ENCODE results near the gene RAB6A. TPM values are rescaled to one million over a fixed set of nuclear protein-coding genes. Genes with fewer than 3 reads are reported as not detected.

RAB6A gene
- total RNA-seq, 1 donor from 2014 or later, result 87.2 TPM

GRCh38 chr11:73651661-73652045, 109.2 kb downstream of the RAB6A start:
- H3K4me3 ChIP-seq (ENCODE audit: low read length in 3 of 3), result no peak overlapping the region
- no peak overlapping the region for H3K27ac ChIP-seq (ENCODE audit: low read depth, low read length)
- H3K9ac ChIP-seq (ENCODE audit: low read depth in 1 of 3, low read length in 3 of 3), result no peak overlapping the region
- no peaks in the 10 kb centered on the region for H3K36me3 ChIP-seq (ENCODE audit: control insufficient read depth in 3 of 3, insufficient read depth in 3 of 3, low read length in 3 of 3)
- H3K9me3 ChIP-seq (ENCODE audit: control insufficient read depth in 3 of 3, low read length in 3 of 3), result no peaks in the 10 kb centered on the region
- H3K4me1 ChIP-seq (ENCODE audit: control insufficient read depth in 3 of 3, insufficient read depth in 3 of 3, low read length in 3 of 3), result peaks cover 3 to 11% (median 5%) of the 10 kb centered on the region in 3 donors
- no peaks in the 10 kb centered on the region for H3K27me3 ChIP-seq (ENCODE audit: control insufficient read depth in 3 of 3, insufficient read depth in 3 of 3, low read length in 3 of 3)

GRCh38 chr11:73651252-73651651, 109.6 kb downstream of the RAB6A start:
- Histone ChIP-seq H3K9ac (ENCODE audit: low read depth in 1 of 3, low read length in 3 of 3) (no peak overlapping the region), H3K27me3 (ENCODE audit: control insufficient read depth in 3 of 3, insufficient read depth in 3 of 3, low read length in 3 of 3) (no peaks in the 10 kb centered on the region), H3K4me3 (ENCODE audit: low read length in 3 of 3) (no peak overlapping the region), H3K4me1 (ENCODE audit: control insufficient read depth in 3 of 3, insufficient read depth in 3 of 3, low read length in 3 of 3) (peaks cover 3 to 11% (median 5%) of the 10 kb centered on the region in 3 donors), H3K36me3 (ENCODE audit: control insufficient read depth in 3 of 3, insufficient read depth in 3 of 3, low read length in 3 of 3) (no peaks in the 10 kb centered on the region), H3K27ac (ENCODE audit: low read depth, low read length) (no peak overlapping the region), H3K9me3 (ENCODE audit: control insufficient read depth in 3 of 3, low read length in 3 of 3) (no peaks in the 10 kb centered on the region)

- Histone ChIP-seq H3K4me3 (ENCODE audit: low read length in 3 of 3) (no peak overlapping the region), H3K9ac (ENCODE audit: low read depth in 1 of 3, low read length in 3 of 3) (no peak overlapping the region), H3K9me3 (ENCODE audit: control insufficient read depth in 3 of 3, low read length in 3 of 3) (no peaks in the 10 kb centered on the region), H3K4me1 (ENCODE audit: control insufficient read depth in 3 of 3, insufficient read depth in 3 of 3, low read length in 3 of 3) (peaks cover 3 to 11% (median 5%) of the 10 kb centered on the region in 3 donors), H3K36me3 (ENCODE audit: control insufficient read depth in 3 of 3, insufficient read depth in 3 of 3, low read length in 3 of 3) (no peaks in the 10 kb centered on the region), H3K27ac (ENCODE audit: low read depth, low read length) (no peak overlapping the region), H3K27me3 (ENCODE audit: control insufficient read depth in 3 of 3, insufficient read depth in 3 of 3, low read length in 3 of 3) (peaks cover 0 to 3% (median 0%) of the 10 kb centered on the region in 3 donors)
Observed at GRCh38 chr11:73650400-73650799, 110.5 kb downstream of the RAB6A start.

- no peaks in the 10 kb centered on the region for H3K36me3 ChIP-seq (ENCODE audit: control insufficient read depth in 3 of 3, insufficient read depth in 3 of 3, low read length in 3 of 3)
- no peak overlapping the region for H3K9ac ChIP-seq (ENCODE audit: low read depth in 1 of 3, low read length in 3 of 3)
- H3K9me3 ChIP-seq (ENCODE audit: control insufficient read depth in 3 of 3, low read length in 3 of 3), result no peaks in the 10 kb centered on the region
- no peak overlapping the region for H3K4me3 ChIP-seq (ENCODE audit: low read length in 3 of 3)
- H3K27ac ChIP-seq (ENCODE audit: low read depth, low read length), result no peak overlapping the region
- peaks cover 3 to 8% (median 5%) of the 10 kb centered on the region in 3 donors for H3K4me1 ChIP-seq (ENCODE audit: control insufficient read depth in 3 of 3, insufficient read depth in 3 of 3, low read length in 3 of 3)
- peaks cover 0 to 3% (median 0%) of the 10 kb centered on the region in 3 donors for H3K27me3 ChIP-seq (ENCODE audit: control insufficient read depth in 3 of 3, insufficient read depth in 3 of 3, low read length in 3 of 3)
Observed at GRCh38 chr11:73649206-73649605, 111.7 kb downstream of the RAB6A start.

GRCh38 chr11:73648571-73649046, 112.3 kb downstream of the RAB6A start:
- H3K27ac ChIP-seq (ENCODE audit: low read depth, low read length), result no peak overlapping the region
- no peaks in the 10 kb centered on the region for H3K9me3 ChIP-seq (ENCODE audit: control insufficient read depth in 3 of 3, low read length in 3 of 3)
- no peaks in the 10 kb centered on the region for H3K36me3 ChIP-seq (ENCODE audit: control insufficient read depth in 3 of 3, insufficient read depth in 3 of 3, low read length in 3 of 3)
- peaks cover 3 to 8% (median 5%) of the 10 kb centered on the region in 3 donors for H3K4me1 ChIP-seq (ENCODE audit: control insufficient read depth in 3 of 3, insufficient read depth in 3 of 3, low read length in 3 of 3)
- no peak overlapping the region for H3K4me3 ChIP-seq (ENCODE audit: low read length in 3 of 3)
- H3K9ac ChIP-seq (ENCODE audit: low read depth in 1 of 3, low read length in 3 of 3), result no peak overlapping the region
- peaks cover 0 to 3% (median 0%) of the 10 kb centered on the region in 3 donors for H3K27me3 ChIP-seq (ENCODE audit: control insufficient read depth in 3 of 3, insufficient read depth in 3 of 3, low read length in 3 of 3)

- Histone ChIP-seq H3K9me3 (ENCODE audit: control insufficient read depth in 3 of 3, low read length in 3 of 3) (no peaks in the 10 kb centered on the region), H3K9ac (ENCODE audit: low read depth in 1 of 3, low read length in 3 of 3) (no peak overlapping the region), H3K4me3 (ENCODE audit: low read length in 3 of 3) (peak overlapping the region in 1 of 3 donors; percentile 66), H3K27ac (ENCODE audit: low read depth, low read length) (no peak overlapping the region), H3K36me3 (ENCODE audit: control insufficient read depth in 3 of 3, insufficient read depth in 3 of 3, low read length in 3 of 3) (no peaks in the 10 kb centered on the region), H3K4me1 (ENCODE audit: control insufficient read depth in 3 of 3, insufficient read depth in 3 of 3, low read length in 3 of 3) (peaks cover 3 to 8% (median 5%) of the 10 kb centered on the region in 3 donors), H3K27me3 (ENCODE audit: control insufficient read depth in 3 of 3, insufficient read depth in 3 of 3, low read length in 3 of 3) (peaks cover 0 to 3% (median 0%) of the 10 kb centered on the region in 3 donors)
Observed at GRCh38 chr11:73648121-73648520, 112.8 kb downstream of the RAB6A start.

GRCh38 chr11:73647459-73648100, 113.3 kb downstream of the RAB6A start:
- H3K36me3 ChIP-seq (ENCODE audit: control insufficient read depth in 3 of 3, insufficient read depth in 3 of 3, low read length in 3 of 3), result no peaks in the 10 kb centered on the region
- peak overlapping the region in 2 of 3 donors; percentile 61 to 64 for H3K9ac ChIP-seq (ENCODE audit: low read depth in 1 of 3, low read length in 3 of 3)
- H3K27ac ChIP-seq (ENCODE audit: low read depth, low read length), result no peak overlapping the region
- peaks cover 0 to 3% (median 0%) of the 10 kb centered on the region in 3 donors for H3K27me3 ChIP-seq (ENCODE audit: control insufficient read depth in 3 of 3, insufficient read depth in 3 of 3, low read length in 3 of 3)
- H3K9me3 ChIP-seq (ENCODE audit: control insufficient read depth in 3 of 3, low read length in 3 of 3), result no peaks in the 10 kb centered on the region
- H3K4me1 ChIP-seq (ENCODE audit: control insufficient read depth in 3 of 3, insufficient read depth in 3 of 3, low read length in 3 of 3), result peaks cover 3 to 8% (median 5%) of the 10 kb centered on the region in 3 donors
- H3K4me3 ChIP-seq (ENCODE audit: low read length in 3 of 3), result peak overlapping the region; percentile 63 to 73 (median 66)

- H3K4me3 ChIP-seq (ENCODE audit: low read length in 3 of 3), result peak within 1 kb of the TSS in 1 of 3 donors; percentile 73
- H3K9me3 ChIP-seq (ENCODE audit: control insufficient read depth in 3 of 3, low read length in 3 of 3), result no peaks in the 10 kb centered on the region
- H3K9ac ChIP-seq (ENCODE audit: low read depth in 1 of 3, low read length in 3 of 3), result peak within 1 kb of the TSS in 2 of 3 donors; percentile 16 to 61
- H3K4me1 ChIP-seq (ENCODE audit: control insufficient read depth in 3 of 3, insufficient read depth in 3 of 3, low read length in 3 of 3), result peaks cover 3 to 8% (median 5%) of the 10 kb centered on the region in 3 donors
- peaks cover 0 to 3% (median 0%) of the 10 kb centered on the region in 3 donors for H3K27me3 ChIP-seq (ENCODE audit: control insufficient read depth in 3 of 3, insufficient read depth in 3 of 3, low read length in 3 of 3)
- H3K27ac ChIP-seq (ENCODE audit: low read depth, low read length), result no peak within 1 kb of the TSS
- no peaks in the 10 kb centered on the region for H3K36me3 ChIP-seq (ENCODE audit: control insufficient read depth in 3 of 3, insufficient read depth in 3 of 3, low read length in 3 of 3)
Observed at GRCh38 chr11:73645972-73646631, 114.8 kb downstream of the RAB6A start, which contains the start of gene PLEKHB1. PLEKHB1 (plus strand) TSS chr11:73646581; CDS start chr11:73646609, 28 bp downstream.

GRCh38 chr11:73645121-73645969, 115.5 kb downstream of the RAB6A start:
- Histone ChIP-seq H3K36me3 (ENCODE audit: control insufficient read depth in 3 of 3, insufficient read depth in 3 of 3, low read length in 3 of 3) (no peaks in the 10 kb centered on the region), H3K27ac (ENCODE audit: low read depth, low read length) (no peak overlapping the region), H3K4me3 (ENCODE audit: low read length in 3 of 3) (no peak overlapping the region), H3K27me3 (ENCODE audit: control insufficient read depth in 3 of 3, insufficient read depth in 3 of 3, low read length in 3 of 3) (peaks cover 0 to 3% (median 0%) of the 10 kb centered on the region in 3 donors), H3K4me1 (ENCODE audit: control insufficient read depth in 3 of 3, insufficient read depth in 3 of 3, low read length in 3 of 3) (peaks cover 3 to 8% (median 5%) of the 10 kb centered on the region in 3 donors), H3K9me3 (ENCODE audit: control insufficient read depth in 3 of 3, low read length in 3 of 3) (no peaks in the 10 kb centered on the region), H3K9ac (ENCODE audit: low read depth in 1 of 3, low read length in 3 of 3) (no peak overlapping the region)

Measured in skeletal muscle tissue (tissue), 4 donors.